Activated T-cell treated with anti-CD3 and anti-CD28 coated beads, Interleukin-2, amount 50 U/mL, for 72 hours (primary cell): ENCODE data around the gene SLC35D1. TPM values are rescaled to one million over a fixed set of nuclear protein-coding genes. Genes with fewer than 3 reads are reported as not detected.
"Not testable (repeated sequence)": the region's sequence is repeated elsewhere in the genome, so short reads cannot be mapped to it uniquely, and the experiment has no call there.

ENCODE experiments used
- ATAC-seq, 2 donors: fragments of 150-1000 bp; cut with Tn5 transposase; replicated peaks in 1 of 2; 2 replicates each; pipeline ENCODE4 v1.10.0; 2021; ENCODE audit warnings: moderate library complexity in 2 of 2, mild to moderate bottlenecking in 1 of 2
- DNase-seq, 2 donors: peaks; one replicate each; pipeline ENCODE4 v3.0.0; 2021 to 2022; ENCODE audit warnings: mixed read lengths in 1 of 2
- H3K27ac Mint-ChIP-seq: one replicate; pipeline ENCODE4 v1.8.0; 2022; ENCODE audit warnings: mild to moderate bottlenecking, moderate library complexity, mixed read lengths
- H3K27me3 Mint-ChIP-seq: one replicate; pipeline ENCODE4 v1.8.0; 2022; ENCODE audit warnings: low read depth, mixed read lengths
- H3K36me3 Mint-ChIP-seq, 2 donors: one replicate each; pipeline ENCODE4 v1.8.0; 2022; ENCODE audit warnings: mixed read lengths in 2 of 2, mild to moderate bottlenecking in 1 of 2; ENCODE audit not compliant: insufficient read depth in 2 of 2
- H3K4me1 Mint-ChIP-seq: one replicate; pipeline ENCODE4 v1.8.0; 2022; ENCODE audit warnings: low read depth, mixed read lengths
- H3K4me3 Mint-ChIP-seq, 2 donors: one replicate each; pipeline ENCODE4 v1.8.0; 2022; ENCODE audit warnings: mild to moderate bottlenecking in 2 of 2, mixed read lengths in 2 of 2, moderate library complexity in 2 of 2
- H3K9me3 Mint-ChIP-seq, 2 donors: one replicate each; pipeline ENCODE4 v1.8.0; 2022; ENCODE audit warnings: mixed read lengths in 2 of 2
- total RNA-seq, 2 donors: library from RNA; stranded (reverse); gene quantifications; one replicate each; pipeline ENCODE4 v1.2.3, GENCODE V29; 2022

SLC35D1 gene
- total RNA-seq, 2 donors from 2014 or later: 16.7 to 19.6 TPM

DNA sequence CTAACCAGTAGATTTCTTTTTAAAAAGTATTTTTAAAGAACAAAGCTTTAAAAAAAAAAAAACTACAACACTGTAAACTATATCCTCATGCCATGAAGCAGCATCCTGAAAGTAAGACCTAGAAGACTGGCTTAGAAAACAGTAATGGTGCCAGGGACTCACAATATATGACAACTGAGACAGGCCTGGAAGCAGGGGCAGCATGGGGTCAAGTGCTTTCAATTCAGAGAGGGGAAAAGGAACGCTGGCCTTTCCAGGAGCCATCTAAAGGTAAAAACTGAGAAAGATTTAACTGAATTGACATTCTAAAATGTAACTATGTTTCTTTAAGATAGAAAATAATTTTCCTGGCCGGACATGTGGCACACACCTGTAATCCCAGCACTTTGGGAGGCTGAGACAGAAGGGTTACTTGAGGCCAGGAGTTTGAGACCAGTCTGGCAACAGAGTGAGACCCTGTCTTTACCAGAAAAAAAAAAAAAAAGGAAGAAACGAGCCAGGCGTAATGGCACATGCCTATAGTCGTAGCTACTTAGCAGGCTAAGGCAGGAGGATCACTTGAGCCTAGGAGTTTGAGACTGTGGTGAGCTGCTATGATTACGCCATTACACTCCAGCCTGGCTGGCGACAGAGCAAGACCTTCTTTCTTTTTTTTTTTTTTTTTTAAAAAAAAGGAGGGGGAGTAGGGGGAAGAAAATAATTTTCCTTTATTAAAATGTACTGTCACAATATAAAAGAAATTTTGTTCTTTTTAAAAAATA lies 54.1 kb downstream of the SLC35D1 start:
- peaks cover 0 to 5% of the 10 kb centered on the region in 2 donors for H3K36me3 Mint-ChIP-seq
- no peak for ATAC-seq
- no peaks in the 10 kb centered on the region for H3K27me3 Mint-ChIP-seq
- no peak overlapping the region for H3K4me3 Mint-ChIP-seq
- DNase-seq: no peak
- H3K9me3 Mint-ChIP-seq: no peaks in the 10 kb centered on the region
- peaks cover 23% of the 10 kb centered on the region for H3K4me1 Mint-ChIP-seq
- no peak overlapping the region for H3K27ac Mint-ChIP-seq

DNA sequence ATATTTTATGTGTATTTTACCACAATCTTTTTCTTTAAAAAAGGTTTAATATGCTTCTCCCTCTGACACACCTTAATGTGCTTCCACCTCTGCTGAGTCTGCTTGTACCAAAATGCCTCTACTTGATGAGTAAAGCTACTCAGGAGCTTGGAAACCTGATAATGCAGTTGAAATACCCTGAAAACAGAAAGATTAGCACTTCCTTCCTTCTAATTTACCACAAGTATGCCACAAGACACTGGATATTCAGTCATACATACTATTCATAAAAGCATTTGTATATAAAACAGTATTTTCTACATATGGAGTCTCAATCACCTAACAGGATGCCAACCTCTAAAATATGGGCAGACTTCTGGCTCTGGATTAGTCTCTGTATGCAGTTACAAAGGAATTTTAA lies 55.0 kb downstream of the SLC35D1 start:
- H3K9me3 Mint-ChIP-seq: no peaks in the 10 kb centered on the region
- ATAC-seq: no peak
- peaks cover 0 to 5% of the 10 kb centered on the region in 2 donors for H3K36me3 Mint-ChIP-seq
- H3K4me1 Mint-ChIP-seq: peaks cover 23% of the 10 kb centered on the region
- peak overlapping the region; percentile 45 for H3K27ac Mint-ChIP-seq
- H3K27me3 Mint-ChIP-seq: no peaks in the 10 kb centered on the region
- H3K4me3 Mint-ChIP-seq: no peak overlapping the region
- no peak for DNase-seq

DNA sequence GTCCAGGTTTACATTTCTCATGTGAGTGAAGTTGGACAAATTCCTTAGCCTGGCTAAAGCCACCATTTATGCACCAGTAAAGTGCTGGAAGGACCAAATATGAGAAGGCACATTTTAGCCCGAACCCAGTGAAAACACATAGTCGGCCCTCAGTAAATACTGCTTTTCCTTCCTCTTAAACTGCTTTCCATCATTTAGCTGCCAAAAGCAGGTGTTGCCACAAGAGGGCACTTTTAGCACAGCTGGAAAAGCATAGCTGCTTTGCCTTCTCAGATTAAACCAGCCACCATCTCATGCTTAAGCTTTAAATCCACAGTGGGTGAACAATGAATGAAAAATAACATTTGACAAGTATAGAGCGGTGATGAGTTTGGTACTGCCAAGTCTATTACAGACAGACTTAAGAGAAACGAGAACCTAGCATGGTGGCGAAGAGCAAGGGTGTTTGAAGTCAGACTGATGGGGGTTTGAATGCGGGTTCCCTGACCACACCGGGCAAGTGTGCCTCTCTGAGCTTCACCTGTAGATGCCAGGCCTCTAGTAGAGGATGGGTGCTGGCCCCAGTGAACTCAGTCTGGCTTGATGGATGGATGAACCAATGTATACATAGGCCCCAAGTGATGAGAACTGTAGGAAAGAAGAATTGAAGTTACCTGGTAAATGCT lies 57.8 kb downstream of the SLC35D1 start:
- H3K9me3 Mint-ChIP-seq: no peaks in the 10 kb centered on the region
- peak overlapping the region; percentile 38 for H3K27ac Mint-ChIP-seq
- DNase-seq (peak; percentile 62), ATAC-seq (peak; percentile 70 to 77)
- peaks cover 16% of the 10 kb centered on the region for H3K4me1 Mint-ChIP-seq
- peaks cover 0 to 5% of the 10 kb centered on the region in 2 donors for H3K36me3 Mint-ChIP-seq
- no peaks in the 10 kb centered on the region for H3K27me3 Mint-ChIP-seq
- no peak overlapping the region for H3K4me3 Mint-ChIP-seq

DNA sequence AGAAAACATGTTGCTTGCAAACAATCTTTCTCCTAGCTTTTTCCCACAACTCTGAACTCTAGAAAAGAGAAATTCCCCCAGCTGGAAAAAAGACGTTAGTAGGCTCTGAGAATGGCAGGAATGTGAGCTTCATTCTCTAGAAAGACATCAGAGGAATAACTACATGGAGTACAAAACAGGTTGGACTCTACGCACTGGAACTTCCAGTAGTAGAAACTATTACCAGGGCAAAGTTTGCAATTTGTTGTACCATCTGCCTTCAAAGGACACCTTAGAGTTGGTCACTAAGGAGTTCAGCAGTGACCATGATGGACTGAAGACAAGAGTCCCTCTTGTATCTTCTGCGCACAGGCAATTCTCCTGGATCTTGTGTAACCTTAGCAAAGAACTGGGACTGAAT lies 60.9 kb downstream of the SLC35D1 start:
- Mint-ChIP-seq H3K27ac (no peak overlapping the region), H3K4me1 (peaks cover 16% of the 10 kb centered on the region), H3K27me3 (no peaks in the 10 kb centered on the region), H3K36me3 (peaks cover 2 to 15% of the 10 kb centered on the region in 2 donors), H3K9me3 (no peaks in the 10 kb centered on the region), H3K4me3 (no peak overlapping the region)
- DNase-seq (no peak), ATAC-seq (no peak)

DNA sequence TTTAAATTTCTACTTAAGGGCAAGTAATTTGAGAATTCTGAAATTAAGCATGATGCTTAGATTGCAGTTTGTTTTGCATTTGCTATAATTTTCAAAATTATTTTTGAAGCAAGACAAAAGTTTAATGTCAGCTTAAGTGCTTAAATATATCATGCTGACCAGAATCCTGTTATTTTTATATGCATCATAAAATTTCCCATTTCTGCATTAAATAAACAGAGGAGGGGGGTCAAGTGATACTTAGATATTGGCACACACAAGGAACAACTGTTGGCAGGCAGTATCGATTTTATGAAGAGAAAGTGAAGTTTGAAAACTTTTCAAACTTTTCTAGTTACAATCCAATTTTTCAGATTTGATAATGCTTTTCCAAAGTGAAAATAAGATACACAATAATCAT lies 68.1 kb downstream of the SLC35D1 start:
- H3K27me3 Mint-ChIP-seq: no peaks in the 10 kb centered on the region
- no peak overlapping the region for H3K27ac Mint-ChIP-seq
- H3K9me3 Mint-ChIP-seq: no peaks in the 10 kb centered on the region
- H3K36me3 Mint-ChIP-seq: peaks cover 7 to 32% of the 10 kb centered on the region in 2 donors
- peaks cover 37% of the 10 kb centered on the region for H3K4me1 Mint-ChIP-seq
- H3K4me3 Mint-ChIP-seq: no peak overlapping the region
- no peak for ATAC-seq
- DNase-seq: no peak

DNA sequence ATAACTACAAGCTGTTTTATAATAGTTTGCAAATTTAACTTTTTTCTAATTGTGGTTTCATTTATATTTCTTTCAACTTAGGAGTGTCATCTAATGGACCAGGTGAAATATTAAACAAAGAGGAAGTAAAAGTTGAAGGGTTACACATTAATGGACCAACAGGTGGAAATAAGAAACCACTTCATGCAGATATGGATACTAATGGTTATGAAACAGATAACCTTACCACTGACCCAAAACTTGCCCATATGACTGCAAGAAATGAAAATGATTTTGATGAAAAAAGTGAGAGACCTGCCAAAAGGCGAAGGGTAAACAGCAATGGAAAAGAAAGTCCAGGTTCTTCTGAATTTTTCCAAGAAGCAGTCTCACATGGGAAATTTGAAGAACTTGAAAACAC lies 69.5 kb downstream of the SLC35D1 start:
- DNase-seq (no peak), ATAC-seq (no peak)
- H3K27me3 Mint-ChIP-seq: no peaks in the 10 kb centered on the region
- H3K4me1 Mint-ChIP-seq: peaks cover 42% of the 10 kb centered on the region
- peaks cover 9 to 31% of the 10 kb centered on the region in 2 donors for H3K36me3 Mint-ChIP-seq
- peak overlapping the region; percentile 88 for H3K27ac Mint-ChIP-seq
- no peaks in the 10 kb centered on the region for H3K9me3 Mint-ChIP-seq
- peak overlapping the region in 1 of 2 donors; percentile 45 for H3K4me3 Mint-ChIP-seq

DNA sequence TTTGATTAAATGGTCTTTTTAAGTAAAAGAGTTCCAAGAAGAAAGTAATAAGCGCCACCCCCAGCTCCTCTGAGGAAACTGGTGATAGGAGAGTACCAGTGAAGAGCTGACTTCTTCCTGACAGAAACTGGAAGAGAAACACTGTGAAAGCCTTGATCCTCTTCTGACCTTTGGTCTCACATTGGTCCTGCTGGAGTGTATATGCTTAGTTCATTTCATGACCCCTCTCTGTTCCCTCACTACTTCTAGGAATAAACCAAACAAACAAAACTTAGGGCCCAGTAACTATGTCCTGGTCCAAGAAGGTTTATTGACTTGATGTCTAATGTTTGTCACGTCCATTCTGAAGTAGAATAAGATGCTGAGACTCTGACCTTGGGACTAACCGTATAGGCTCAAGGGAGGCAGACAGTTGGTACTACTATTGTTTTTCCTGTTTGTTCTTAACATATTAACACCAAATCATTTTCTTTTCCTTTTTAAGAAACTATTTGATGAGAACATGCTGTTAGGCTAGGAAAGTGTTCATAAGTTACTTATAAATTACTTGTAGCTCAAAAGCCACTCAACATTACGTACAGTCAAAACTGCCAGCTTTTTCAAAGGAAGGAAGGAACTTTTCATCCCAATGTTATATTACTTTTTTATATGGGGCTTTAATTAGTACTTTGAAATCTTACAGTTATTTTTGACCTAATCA lies 71.2 kb downstream of the SLC35D1 start:
- Mint-ChIP-seq H3K36me3 (peaks cover 7 to 24% of the 10 kb centered on the region in 2 donors), H3K27ac (peak overlapping the region; percentile 91), H3K27me3 (no peaks in the 10 kb centered on the region), H3K4me3 (no peak overlapping the region), H3K9me3 (no peaks in the 10 kb centered on the region), H3K4me1 (peaks cover 35% of the 10 kb centered on the region)
- DNase-seq (no peak), ATAC-seq (peak in 1 of 2 donors; percentile 26)

DNA sequence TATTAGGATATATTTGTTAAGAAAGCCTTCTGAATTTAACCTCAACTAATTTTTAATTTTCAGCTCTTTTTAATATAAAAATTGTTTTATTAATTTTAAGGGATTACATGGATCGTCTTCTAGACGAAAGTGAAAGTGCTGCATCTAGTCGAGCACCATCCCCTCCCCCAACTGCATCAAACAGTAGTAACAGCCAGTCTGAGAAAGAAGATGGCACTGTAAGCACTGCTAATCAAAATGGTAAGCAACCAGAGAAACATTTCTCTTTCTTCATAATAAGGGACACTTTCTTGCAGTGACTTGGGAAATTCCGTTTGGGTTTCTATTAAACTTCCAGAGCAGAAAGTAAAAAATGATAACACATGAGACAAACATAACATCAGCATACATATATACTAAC lies 72.3 kb downstream of the SLC35D1 start:
- ATAC-seq: peak; percentile 53 to 62
- DNase-seq: peak; percentile 34 to 39
- Mint-ChIP-seq H3K27ac (peak overlapping the region; percentile 91), H3K4me1 (peaks cover 34% of the 10 kb centered on the region), H3K4me3 (peak overlapping the region; percentile 74 to 83), H3K27me3 (no peaks in the 10 kb centered on the region), H3K36me3 (peaks cover 7 to 27% of the 10 kb centered on the region in 2 donors), H3K9me3 (no peaks in the 10 kb centered on the region)

DNA sequence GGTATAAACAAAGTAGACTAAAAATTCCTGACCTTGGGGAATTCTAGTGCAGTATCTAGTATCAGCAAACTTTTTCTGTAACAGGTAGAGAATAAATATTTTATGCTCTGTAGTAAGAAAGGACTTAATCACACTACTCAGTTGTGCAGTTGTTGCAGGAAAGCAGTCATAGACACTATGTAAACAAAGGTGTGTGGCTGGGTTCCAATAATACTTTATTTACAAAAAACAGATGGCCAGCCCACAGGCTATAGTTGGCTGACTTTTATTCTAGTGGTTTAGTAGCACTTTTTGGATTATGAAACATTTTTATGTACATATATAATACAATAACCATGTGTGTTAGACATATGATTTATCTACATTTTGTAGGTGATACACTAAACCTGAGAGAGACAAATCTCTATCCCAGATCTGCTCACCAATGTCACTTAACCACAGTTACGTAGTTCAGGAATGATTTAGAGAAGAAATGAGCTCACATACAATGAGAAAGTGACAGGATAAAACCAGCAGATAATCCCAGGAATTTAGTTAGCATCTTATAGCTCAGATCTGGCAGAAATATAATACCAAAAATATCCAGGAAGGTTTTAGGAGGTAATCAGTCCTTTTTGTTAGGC lies 73.1 kb downstream of the SLC35D1 start:
- ATAC-seq (peak; percentile 58 to 75), DNase-seq (no peak)
- Mint-ChIP-seq H3K4me1 (peaks cover 34% of the 10 kb centered on the region), H3K27ac (peak overlapping the region; percentile 89), H3K27me3 (no peaks in the 10 kb centered on the region), H3K9me3 (no peaks in the 10 kb centered on the region), H3K36me3 (peaks cover 7 to 25% of the 10 kb centered on the region in 2 donors), H3K4me3 (peak overlapping the region; percentile 74 to 79)

DNA sequence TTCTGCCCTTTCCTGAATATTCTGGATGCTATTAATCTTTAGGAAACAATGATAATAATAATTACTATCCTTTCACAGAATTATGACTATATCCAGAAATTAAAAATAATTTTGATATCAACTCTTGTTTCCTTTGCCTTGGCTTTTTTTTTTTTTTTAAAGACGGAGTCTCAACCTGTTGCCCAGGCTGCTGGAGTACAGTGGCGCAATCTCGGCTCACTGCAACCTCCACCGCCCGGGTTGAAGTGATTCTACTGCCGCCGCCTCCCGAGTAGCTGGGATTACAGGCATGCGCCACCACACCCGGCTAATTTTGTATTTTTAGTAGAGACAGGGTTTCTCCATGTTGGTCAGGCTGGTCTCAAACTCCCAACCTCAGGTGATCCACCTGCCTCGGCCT lies 74.3 kb downstream of the SLC35D1 start:
- Mint-ChIP-seq H3K36me3 (peaks cover 10 to 29% of the 10 kb centered on the region in 2 donors), H3K27ac (peak overlapping the region; percentile 38), H3K4me1 (peaks cover 32% of the 10 kb centered on the region)
- not testable (repeated sequence) for H3K9me3 Mint-ChIP-seq, H3K27me3 Mint-ChIP-seq, H3K4me3 Mint-ChIP-seq, DNase-seq, ATAC-seq

DNA sequence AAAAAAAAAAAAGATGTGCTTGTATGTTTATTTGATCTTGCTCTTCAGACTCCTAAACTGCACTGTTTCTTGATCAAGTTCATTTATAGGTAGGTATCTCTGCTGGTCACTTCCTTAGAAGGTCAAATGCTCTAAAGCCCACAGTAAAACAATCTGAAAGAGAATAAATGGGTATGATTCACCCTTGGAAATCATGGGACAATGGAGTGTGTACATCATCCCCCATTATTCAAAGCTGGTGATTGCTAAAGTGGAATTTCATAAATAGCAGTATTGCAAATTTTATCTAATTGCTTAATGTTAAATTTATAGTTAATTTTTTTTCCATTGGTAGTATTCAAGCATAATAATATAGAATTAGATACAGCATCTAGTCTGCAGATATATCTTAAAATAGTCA lies 75.7 kb downstream of the SLC35D1 start:
- peaks cover 6 to 24% of the 10 kb centered on the region in 2 donors for H3K36me3 Mint-ChIP-seq

DNA sequence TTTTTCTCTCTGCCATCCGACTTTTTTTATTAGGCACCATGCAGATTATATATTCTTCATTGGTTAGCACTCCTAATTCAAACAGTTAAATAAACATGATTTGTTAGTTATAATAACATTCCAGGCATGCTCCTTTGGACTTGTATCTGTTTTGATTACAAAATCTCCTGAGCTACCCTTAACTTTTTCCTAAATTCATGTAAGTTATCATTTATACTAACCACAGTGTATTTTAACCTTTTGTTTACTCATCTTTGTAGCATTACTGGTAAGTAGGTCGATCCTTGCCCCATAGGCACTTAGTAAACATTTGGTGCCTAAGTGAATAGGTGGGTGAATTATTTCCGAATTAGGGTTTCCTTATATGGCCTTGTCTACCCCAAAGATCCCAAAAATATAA lies 85.4 kb downstream of the SLC35D1 start:
- DNase-seq (no peak), ATAC-seq (no peak)
- H3K27ac Mint-ChIP-seq: peak overlapping the region; percentile 65
- H3K27me3 Mint-ChIP-seq: no peaks in the 10 kb centered on the region
- H3K9me3 Mint-ChIP-seq: no peaks in the 10 kb centered on the region
- H3K4me1 Mint-ChIP-seq: peaks cover 5% of the 10 kb centered on the region
- peaks cover 18 to 52% of the 10 kb centered on the region in 2 donors for H3K36me3 Mint-ChIP-seq
- no peak overlapping the region for H3K4me3 Mint-ChIP-seq

More for the DNA sequence above, 75.7 kb downstream of the SLC35D1 start:
- Mint-ChIP-seq H3K9me3 (no peaks in the 10 kb centered on the region), H3K27me3 (no peaks in the 10 kb centered on the region), H3K4me1 (peaks cover 20% of the 10 kb centered on the region), H3K27ac (peak overlapping the region; percentile 60), H3K4me3 (no peak overlapping the region)
- DNase-seq (no peak), ATAC-seq (no peak)
